Progenitor cell of endocrine pancreas (in vitro differentiated cells): Measurements from ENCODE around the gene RPL19. TPM values are rescaled to one million over a fixed set of nuclear protein-coding genes. Genes with fewer than 3 reads are reported as not detected.

ENCODE experiments used
- DNase-seq: peaks from one replicate; pipeline ENCODE4 v3.0.0; 2021; ENCODE audit warnings: low spot score; ENCODE audit not compliant: unreplicated experiment
- H3K27ac Mint-ChIP-seq: 2 replicates; pipeline ENCODE4 v1.8.0; 2021; ENCODE audit warnings: mild to moderate bottlenecking, moderate library complexity, mixed read lengths
- H3K27me3 Mint-ChIP-seq: 2 replicates; pipeline ENCODE4 v1.8.0; 2021; ENCODE audit warnings: mixed read lengths
- H3K36me3 Mint-ChIP-seq: 2 replicates; pipeline ENCODE4 v1.8.0; 2022; ENCODE audit warnings: mixed read lengths; ENCODE audit not compliant: insufficient read depth
- H3K4me1 Mint-ChIP-seq: 2 replicates; pipeline ENCODE4 v1.8.0; 2021; ENCODE audit warnings: low read depth, mixed read lengths
- H3K4me3 Mint-ChIP-seq: 2 replicates; pipeline ENCODE4 v1.8.0; 2021; ENCODE audit warnings: low read depth, mild to moderate bottlenecking, moderate library complexity, mixed read lengths
- H3K9me3 Mint-ChIP-seq: 2 replicates; pipeline ENCODE4 v1.8.0; 2021; ENCODE audit warnings: low read depth, mixed read lengths
- total RNA-seq: library from RNA; stranded (reverse); gene quantifications from 2 replicates; pipeline ENCODE4 v1.2.1, GENCODE V29; 2021
- TF ChIP-seq, protein P1 (sequence below): fragments of 200-600 bp; sonication (generic); IDR thresholded peaks from one replicate; pipeline ENCODE4 v1.5.0; 2021; ENCODE audit warnings: antibody characterized with exemption, mild to moderate bottlenecking; ENCODE audit not compliant: unreplicated experiment

The RPL19 gene
- total RNA-seq, 1 donor from 2014 or later: 1,229 TPM

DNA sequence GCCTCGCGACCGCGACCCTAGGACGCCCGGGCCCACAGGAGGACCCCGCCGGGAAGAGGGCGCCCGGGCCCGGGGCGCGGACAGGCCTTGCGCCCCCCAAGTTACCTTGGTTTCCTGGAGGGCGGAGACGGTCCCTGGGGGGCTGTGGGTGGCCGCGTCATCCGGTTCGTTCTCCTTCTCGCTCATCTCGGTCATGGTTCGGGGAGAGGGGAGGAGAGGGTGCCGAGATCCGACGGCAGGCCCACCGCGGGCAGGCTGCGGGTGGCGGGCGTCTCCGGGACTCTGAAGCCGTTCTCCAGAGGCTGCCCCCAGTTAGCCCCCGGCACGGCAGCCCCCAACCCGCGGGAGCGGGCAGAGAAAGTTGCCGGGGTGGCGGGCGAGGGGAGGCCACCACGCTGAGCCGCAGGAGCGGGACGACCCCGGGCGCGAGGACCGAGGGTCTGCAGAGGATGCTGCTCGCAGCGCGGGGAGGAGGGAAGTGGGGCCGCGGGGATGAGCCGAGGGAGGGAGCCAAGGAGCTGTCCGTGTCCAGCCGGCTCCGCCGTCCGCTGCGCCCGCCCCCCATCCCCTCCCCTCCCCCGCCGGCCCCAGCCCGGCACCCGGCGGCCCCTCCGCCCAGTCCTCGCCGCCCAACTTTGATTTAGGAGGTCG, 25.4 kb downstream of the RPL19 start, which contains the start of gene STAC2:
TSS of gene STAC2 (minus strand) at position 638 of the 651 bp plus-strand sequence. CDS start at position 195, 443 bp downstream.
- DNase-seq: no peak
- TF ChIP-seq, protein P1, sequence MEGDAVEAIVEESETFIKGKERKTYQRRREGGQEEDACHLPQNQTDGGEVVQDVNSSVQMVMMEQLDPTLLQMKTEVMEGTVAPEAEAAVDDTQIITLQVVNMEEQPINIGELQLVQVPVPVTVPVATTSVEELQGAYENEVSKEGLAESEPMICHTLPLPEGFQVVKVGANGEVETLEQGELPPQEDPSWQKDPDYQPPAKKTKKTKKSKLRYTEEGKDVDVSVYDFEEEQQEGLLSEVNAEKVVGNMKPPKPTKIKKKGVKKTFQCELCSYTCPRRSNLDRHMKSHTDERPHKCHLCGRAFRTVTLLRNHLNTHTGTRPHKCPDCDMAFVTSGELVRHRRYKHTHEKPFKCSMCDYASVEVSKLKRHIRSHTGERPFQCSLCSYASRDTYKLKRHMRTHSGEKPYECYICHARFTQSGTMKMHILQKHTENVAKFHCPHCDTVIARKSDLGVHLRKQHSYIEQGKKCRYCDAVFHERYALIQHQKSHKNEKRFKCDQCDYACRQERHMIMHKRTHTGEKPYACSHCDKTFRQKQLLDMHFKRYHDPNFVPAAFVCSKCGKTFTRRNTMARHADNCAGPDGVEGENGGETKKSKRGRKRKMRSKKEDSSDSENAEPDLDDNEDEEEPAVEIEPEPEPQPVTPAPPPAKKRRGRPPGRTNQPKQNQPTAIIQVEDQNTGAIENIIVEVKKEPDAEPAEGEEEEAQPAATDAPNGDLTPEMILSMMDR: no peak
- Mint-ChIP-seq H3K27me3 (peaks cover 67% of the 10 kb centered on the region), H3K4me1 (peaks cover 7% of the 10 kb centered on the region), H3K4me3 (peak within 1 kb of the TSS; percentile 61), H3K36me3 (no peaks in the 10 kb centered on the region), H3K27ac (no peak within 1 kb of the TSS), H3K9me3 (no peaks in the 10 kb centered on the region)

DNA sequence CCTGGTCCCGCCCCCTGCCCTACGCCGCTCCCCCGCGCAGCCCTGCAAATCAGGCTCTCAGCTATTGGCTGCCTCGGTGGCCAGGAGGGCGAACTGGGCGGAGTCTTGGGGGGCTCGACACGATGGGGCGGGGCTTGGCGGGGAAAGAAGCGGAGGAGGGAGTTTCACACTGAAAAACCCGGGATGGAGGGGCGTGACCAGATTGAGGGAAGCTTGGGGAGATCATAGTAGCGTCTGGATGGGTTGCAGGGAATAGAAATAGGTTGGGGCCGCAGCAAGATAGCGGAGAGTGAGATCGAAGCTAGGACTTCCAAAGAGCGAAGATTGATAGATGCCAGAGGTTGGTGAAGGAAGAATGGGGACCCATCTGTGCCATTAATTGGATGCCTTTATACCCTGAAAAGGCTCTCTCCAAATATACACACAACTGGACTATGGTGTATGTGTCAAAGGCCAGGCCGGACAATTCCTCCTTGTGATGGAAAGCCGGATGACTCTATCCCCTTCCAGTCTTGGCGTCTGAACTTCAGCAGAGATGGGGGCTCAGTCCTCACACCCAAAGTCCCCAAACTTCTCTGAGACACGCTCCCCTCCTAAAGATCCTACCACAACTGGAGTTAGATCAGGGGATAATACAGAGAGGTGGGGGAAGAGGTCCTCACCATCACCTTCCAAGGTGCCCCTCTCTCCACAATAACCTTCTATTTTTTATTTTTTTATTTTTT, 26.0 kb downstream of the RPL19 start:
- TF ChIP-seq, protein P1: no peak
- peak; percentile 53 for DNase-seq
- peak overlapping the region; percentile 61 for H3K4me3 Mint-ChIP-seq
- no peak overlapping the region for H3K27ac Mint-ChIP-seq
- H3K9me3 Mint-ChIP-seq: no peaks in the 10 kb centered on the region
- H3K36me3 Mint-ChIP-seq: no peaks in the 10 kb centered on the region
- H3K4me1 Mint-ChIP-seq: peaks cover 7% of the 10 kb centered on the region
- peaks cover 72% of the 10 kb centered on the region for H3K27me3 Mint-ChIP-seq

GRCh38 chr17:39227364-39227919, 27.4 kb downstream of the RPL19 start:
- H3K4me3 Mint-ChIP-seq: no peak overlapping the region
- DNase-seq: no peak
- no peaks in the 10 kb centered on the region for H3K9me3 Mint-ChIP-seq
- no peak overlapping the region for H3K27ac Mint-ChIP-seq
- H3K27me3 Mint-ChIP-seq: peaks cover 76% of the 10 kb centered on the region
- H3K4me1 Mint-ChIP-seq: peaks cover 7% of the 10 kb centered on the region
- no peaks in the 10 kb centered on the region for H3K36me3 Mint-ChIP-seq
- TF ChIP-seq, protein P1: no peak

DNA sequence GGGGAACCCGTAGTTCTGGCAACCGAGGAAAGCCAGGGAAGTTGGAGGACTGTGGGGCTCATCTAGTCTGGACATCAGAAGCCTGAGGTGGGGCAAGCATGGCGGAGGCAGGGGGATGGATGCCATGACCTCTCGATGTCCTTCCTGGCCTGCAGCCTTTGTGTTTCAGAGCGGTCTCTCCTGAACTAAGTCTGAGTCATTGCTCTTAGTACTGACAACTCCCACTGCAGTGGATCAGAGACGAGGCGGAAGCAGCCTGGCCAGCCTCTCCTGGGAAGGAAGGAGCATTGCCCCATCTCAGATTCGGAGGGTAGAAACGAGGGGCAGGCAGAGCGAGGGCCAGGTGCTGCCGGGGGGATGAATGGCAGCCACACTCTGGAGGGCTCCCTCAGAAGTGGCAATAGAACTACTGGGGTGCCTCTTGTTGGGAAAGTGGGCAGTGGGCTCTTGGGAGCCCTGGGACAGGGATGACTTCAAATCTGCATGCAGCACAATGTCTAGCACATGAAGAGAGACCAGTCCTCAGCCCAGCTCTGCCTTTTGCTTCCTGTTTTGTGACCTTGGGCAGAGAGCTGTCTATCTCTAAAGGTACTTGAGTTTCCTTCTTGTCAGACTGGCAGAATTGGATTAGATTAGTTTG, 29.3 kb downstream of the RPL19 start:
- H3K4me1 Mint-ChIP-seq: peaks cover 4% of the 10 kb centered on the region
- no peak overlapping the region for H3K27ac Mint-ChIP-seq
- H3K27me3 Mint-ChIP-seq: peaks cover 63% of the 10 kb centered on the region
- H3K9me3 Mint-ChIP-seq: no peaks in the 10 kb centered on the region
- DNase-seq: no peak
- no peaks in the 10 kb centered on the region for H3K36me3 Mint-ChIP-seq
- TF ChIP-seq, protein P1: no peak
- no peak overlapping the region for H3K4me3 Mint-ChIP-seq

- DNase-seq: no peak
- peaks cover 59% of the 10 kb centered on the region for H3K27me3 Mint-ChIP-seq
- TF ChIP-seq, protein P1: no peak
- H3K36me3 Mint-ChIP-seq: no peaks in the 10 kb centered on the region
- H3K4me3 Mint-ChIP-seq: no peak overlapping the region
- H3K27ac Mint-ChIP-seq: no peak overlapping the region
- H3K4me1 Mint-ChIP-seq: peaks cover 2% of the 10 kb centered on the region
- H3K9me3 Mint-ChIP-seq: no peaks in the 10 kb centered on the region
These were observed 30.3 kb downstream of the RPL19 start for GRCh38 chr17:39230361-39230760.
